Ammon's horn (tissue), 1 donor: ENCODE measurements around the gene DDX31.
"Not testable (repeated sequence)": the region's sequence is repeated elsewhere in the genome, so short reads cannot be mapped to it uniquely, and the experiment has no call there.

ENCODE experiments used
- DNase-seq: peaks from one replicate; pipeline ENCODE4 v3.0.0-alpha.2; 2016; ENCODE audit warnings: low spot score

Gene DDX31

GRCh38 chr9:132669698-132670456, at the start of gene DDX31:
Gene DDX31 (minus strand): TSS chr9:132669983. CDS start chr9:132669934, 49 bp downstream.
- peak; percentile 88 for DNase-seq

- not testable (repeated sequence) for DNase-seq
Observed at GRCh38 chr9:132718381-132718928, 48.7 kb upstream of the DDX31 start.

- DNase-seq = no peak
Observed at GRCh38 chr9:132717326-132717945, 47.7 kb upstream of the DDX31 start.

- DNase-seq = no peak
Observed at GRCh38 chr9:132716007-132716406, 46.2 kb upstream of the DDX31 start.

- no peak for DNase-seq
Observed at GRCh38 chr9:132712753-132713152, 43.0 kb upstream of the DDX31 start.

- no peak for DNase-seq
Observed at GRCh38 chr9:132711846-132712245, 42.1 kb upstream of the DDX31 start.

GRCh38 chr9:132711152-132711551, 41.4 kb upstream of the DDX31 start:
- not testable (repeated sequence) for DNase-seq

- no peak for DNase-seq
Observed at GRCh38 chr9:132710333-132710732, 40.5 kb upstream of the DDX31 start.

- no peak for DNase-seq
Observed at GRCh38 chr9:132708769-132709430, 39.1 kb upstream of the DDX31 start.

GRCh38 chr9:132708239-132708638, 38.5 kb upstream of the DDX31 start:
- no peak for DNase-seq

- no peak for DNase-seq
Observed at GRCh38 chr9:132703336-132703735, 33.6 kb upstream of the DDX31 start.

- DNase-seq = no peak
Observed at GRCh38 chr9:132702254-132702653, 32.5 kb upstream of the DDX31 start.

- DNase-seq = no peak
Observed at GRCh38 chr9:132699956-132700355, 30.2 kb upstream of the DDX31 start.

- DNase-seq = no peak
Observed at GRCh38 chr9:132698989-132699388, 29.2 kb upstream of the DDX31 start.

GRCh38 chr9:132697230-132697629, 27.4 kb upstream of the DDX31 start:
- no peak for DNase-seq

- no peak for DNase-seq
Observed at GRCh38 chr9:132694144-132694543, 24.4 kb upstream of the DDX31 start.

GRCh38 chr9:132690696-132691095, 20.9 kb upstream of the DDX31 start:
- DNase-seq = no peak

- DNase-seq = no peak
Observed at GRCh38 chr9:132683873-132684272, 14.1 kb upstream of the DDX31 start.

GRCh38 chr9:132681561-132681960, 11.8 kb upstream of the DDX31 start:
- no peak for DNase-seq

GRCh38 chr9:132679946-132680625, 10.3 kb upstream of the DDX31 start:
- DNase-seq = no peak

- no peak for DNase-seq
Observed at GRCh38 chr9:132677976-132678375, 8.2 kb upstream of the DDX31 start.

GRCh38 chr9:132674485-132674884, 4.7 kb upstream of the DDX31 start:
- DNase-seq = no peak
